ENCODE results near the gene AGPAT2. TPM values are rescaled to one million over a fixed set of nuclear protein-coding genes. Genes with fewer than 3 reads are reported as not detected.

The AGPAT2 gene
- total and polyA plus RNA-seq, 2 of the 4 experiments (the other 2 are of a cell fraction), result 16.1 to 39.5 TPM

GRCh38 chr9:136657974-136658848 is 29.0 kb downstream of the AGPAT2 start (continued):
- TF ChIP-seq RFX5 (IDR thresholded peaks at IDR 0.05; ENCODE audit: low read depth, low read length), result no peak

- WGBS, 2 experiments (ENCODE audit: extremely low coverage in 2 of 2, insufficient read length in 1 of 2), result 59% methylated on average over 15 of the region's 37 CpGs; no CpG with 5 or more reads in 1 of the 2 experiments
- Histone ChIP-seq H2BK20ac (ENCODE audit: low read depth, low read length) (no peak overlapping the region), H3K56ac (ENCODE audit: extremely low read depth, insufficient read depth, low read length) (no peak overlapping the region), H3K4me1 (ENCODE audit: control insufficient read depth, insufficient read depth, low read length) (no peaks in the 10 kb centered on the region), H3K27me3 (ENCODE audit: control insufficient read depth, insufficient read depth, low read length) (peaks cover 27% of the 10 kb centered on the region), H3K23ac (ENCODE audit: low read depth, low read length) (no peak overlapping the region), H3K9me1 (ENCODE audit: insufficient read depth, low read length) (no peaks in the 10 kb centered on the region), H4K20me1 (ENCODE audit: insufficient read depth, low read length) (no peaks in the 10 kb centered on the region), H2BK15ac (ENCODE audit: low read depth, low read length) (no peak overlapping the region), H3K9me3 (ENCODE audit: control insufficient read depth, insufficient read depth, low read length) (no peaks in the 10 kb centered on the region), H4K5ac (ENCODE audit: low read depth, low read length) (no peak overlapping the region), H2BK120ac (ENCODE audit: low read depth, low read length) (no peak overlapping the region), H3K14ac (replicated peaks; ENCODE audit: low read depth, low read length) (no peak overlapping the region), H3K18ac (ENCODE audit: low read depth, low read length) (no peak overlapping the region), H3K4ac (ENCODE audit: low read depth, low read length) (no peak overlapping the region), H3K9ac (ENCODE audit: low read depth, low read length) (no peak overlapping the region), H3K4me3 (ENCODE audit: insufficient read depth, low read depth, low read length) (no peak overlapping the region), H3K36me3 (ENCODE audit: control insufficient read depth, insufficient read depth, low read length) (no peaks in the 10 kb centered on the region), H2BK5ac (ENCODE audit: low read depth, low read length, poor library complexity, severe bottlenecking) (no peak overlapping the region), H3K4me2 (ENCODE audit: low read depth, low read length) (no peak overlapping the region), H3K27ac (ENCODE audit: insufficient read depth, low read length) (no peak overlapping the region), H2AK5ac (ENCODE audit: low read depth, low read length) (no peak overlapping the region), H4K91ac (ENCODE audit: insufficient read depth, low read depth, low read length) (no peak overlapping the region), H4K8ac (ENCODE audit: low read depth in 2 of 2, low read length in 2 of 2) (no peak overlapping the region), H3K79me1 (ENCODE audit: low read depth in 1 of 2, low read length in 2 of 2) (no peaks in the 10 kb centered on the region), H2AK9ac (replicated peaks; ENCODE audit: low read depth, low read length, poor library complexity) (peak overlapping the region; percentile 58), H2AFZ (replicated peaks; ENCODE audit: low read length, poor library complexity) (no peak overlapping the region)
- ChIA-PET CTCF (no interaction called here), POLR2A (ENCODE audit: unreplicated experiment) (no interaction called here)
- no peak for DNase-seq
- BruUV-seq (replicated peaks), result no TSS peak
- ATAC-seq (ENCODE audit: low read depth), result no peak
- in situ Hi-C loops (cut with MboI; ENCODE audit: low sequenced_read_pairs), result no loop called here
- dilution Hi-C loops (cut with HindIII; ENCODE audit: low sequenced_read_pairs, unreplicated experiment), result no loop called here
- intact Hi-C loops (cut with micrococcal nuclease), result no loop called here
- TF ChIP-seq NFE2L2 (IDR thresholded peaks at IDR 0.05; ENCODE audit: low read depth, low read length) (no peak), MAFK (IDR thresholded peaks at IDR 0.05; ENCODE audit: low read depth, low read length) (no peak), RCOR1 (IDR thresholded peaks at IDR 0.05; ENCODE audit: insufficient replicate concordance, low read length) (no peak), CHD1 (IDR thresholded peaks at IDR 0.05; ENCODE audit: low read depth, low read length) (no peak), FOS (IDR thresholded peaks at IDR 0.05; ENCODE audit: low read depth, low read length) (no peak), USF2 (IDR thresholded peaks at IDR 0.05; ENCODE audit: low read depth, low read length) (no peak), RFX5 (IDR thresholded peaks at IDR 0.05; ENCODE audit: low read depth, low read length) (no peak), BHLHE40 (IDR thresholded peaks at IDR 0.05; ENCODE audit: low read depth, low read length) (no peak), MAZ (IDR thresholded peaks at IDR 0.05; ENCODE audit: borderline replicate concordance, low read depth, low read length) (no peak), CEBPB (IDR thresholded peaks at IDR 0.05; ENCODE audit: low read depth, low read length) (no peak), ELK1 (IDR thresholded peaks at IDR 0.05; ENCODE audit: borderline replicate concordance, low read depth, low read length) (no peak), MXI1 (IDR thresholded peaks at IDR 0.05; ENCODE audit: borderline replicate concordance, low read depth, low read length) (no peak)
These were observed 30.3 kb downstream of the AGPAT2 start for GRCh38 chr9:136656795-136657611.

All from IMR-90 (cell line).